Erythroblast (primary cell): ENCODE results near the gene CFAP46.

Experiments
- GATA1 ChIP-seq: IDR thresholded peaks from 2 replicates; pipeline ENCODE4 v1.6.1; 2011; ENCODE audit warnings: low read depth, mild to moderate bottlenecking, control low read depth, low read length, moderate library complexity
- POLR2A ChIP-seq: IDR thresholded peaks from 2 replicates; pipeline ENCODE4 v1.6.1; 2011; ENCODE audit warnings: mild to moderate bottlenecking, low read length

DNA sequence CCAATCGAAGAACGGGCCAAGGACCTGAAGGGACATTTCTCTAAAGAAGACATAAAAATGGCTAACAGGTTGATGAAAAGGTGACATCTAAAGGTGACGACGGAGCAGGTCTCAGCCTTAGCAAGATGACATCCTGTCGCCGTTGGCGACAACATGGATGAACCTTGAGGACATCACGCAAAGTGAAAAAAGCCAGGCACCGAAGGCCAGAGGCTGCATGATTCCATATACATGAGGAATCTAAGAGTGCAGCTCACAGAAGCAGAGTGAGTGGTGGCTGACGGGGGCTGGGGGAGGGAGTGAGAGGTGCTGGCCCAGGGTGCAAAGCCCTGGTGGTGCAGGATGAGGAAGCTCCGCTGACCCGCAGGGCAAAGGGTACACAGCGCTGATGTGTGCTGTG is 122.3 kb downstream of the CFAP46 start:
- TF ChIP-seq POLR2A: no peak
- no peak for TF ChIP-seq GATA1
